Body of pancreas (tissue), 4 donors: Measurements from ENCODE around the gene POMT2. TPM values are rescaled to one million over a fixed set of nuclear protein-coding genes. Genes with fewer than 3 reads are reported as not detected.
A peak's percentile ranks its signal among the peaks of the same experiment; 100 is the strongest.

Experiments used
- ATAC-seq: fragments of 150-250 bp; one replicate; pipeline ENCODE4 v1.9.1; 2016
- DNase-seq, 4 donors: peaks; one replicate each; pipeline ENCODE4 v3.0.0-alpha.2; 2019
- H3K27ac ChIP-seq, 4 donors: fragments of 200-600 bp; sonication (generic); 1 replicate in 3 of 4; 2 replicates in 1 of 4; pipeline versions ENCODE4 v1.5.1 to v1.6.1; 2016 to 2019; ENCODE audit warnings: mild to moderate bottlenecking in 1 of 4, mixed read lengths in 1 of 4, moderate library complexity in 1 of 4
- H3K27me3 ChIP-seq, 2 donors: fragments of 200-600 bp; sonication (generic); one replicate each; pipeline ENCODE4 v1.6.0; 2016; ENCODE audit warnings: mild to moderate bottlenecking in 1 of 2
- H3K36me3 ChIP-seq, 2 donors: fragments of 200-600 bp; sonication (generic); replicated peaks in 1 of 2; 2 replicates each; pipeline ENCODE4 v1.5.1; 2016; ENCODE audit warnings: low read depth in 2 of 2; ENCODE audit not compliant: insufficient read depth in 1 of 2
- H3K4me1 ChIP-seq: fragments of 200-600 bp; sonication (generic); one replicate; pipeline ENCODE4 v1.6.0; 2016
- H3K4me3 ChIP-seq, 2 donors: fragments of 200-600 bp; sonication (generic); 1 replicate in 1 of 2; 2 replicates in 1 of 2; pipeline ENCODE4 v1.5.1; 2016 to 2019
- H3K9me3 ChIP-seq, 3 donors: fragments of 200-600 bp; sonication (generic); 1 replicate in 2 of 3; 2 replicates in 1 of 3; pipeline ENCODE4 v1.5.1; 2016
- CTCF ChIP-seq, 7 experiments: fragments of 450-650 bp in 4 of 7; fragments of 200-600 bp in 3 of 7; sonication (generic) in 3 of 7; IDR thresholded peaks; one replicate each; pipeline ENCODE4 v1.5.1; 2016 to 2019; ENCODE audit warnings: antibody characterized with exemption in 7 of 7
- POLR2A ChIP-seq, 3 donors: fragments of 450-650 bp; IDR thresholded peaks; one replicate each; pipeline ENCODE4 v1.6.1; 2016; ENCODE audit warnings: antibody characterized with exemption in 3 of 3, mild to moderate bottlenecking in 2 of 3
- WGBS, 2 donors: methylation state at CpG; one replicate each; pipeline ENCODE4 v1.1.5; 2017; 5-methylcytosine and 5-hydroxymethylcytosine counted together
- intact Hi-C: fragments of 100-400 bp; cut with DNase I; formaldehyde crosslinking; loops from one replicate; pipeline ENCODE4 v1.15.1; 2023
- total RNA-seq, 2 donors: library from RNA; depleted of rRNA; stranded (reverse); fragments of >200 nt; gene quantifications; one replicate each; pipeline ENCODE4 v1.1.0, GENCODE V29; 2016

Gene POMT2
- total RNA-seq, 2 donors from 2014 or later: 22.6 to 45.2 TPM

- Histone ChIP-seq H3K27ac (no peak overlapping the region), H3K4me3 (no peak overlapping the region), H3K9me3 (no peaks in the 10 kb centered on the region), H3K27me3 (no peaks in the 10 kb centered on the region), H3K4me1 (peaks cover 6% of the 10 kb centered on the region), H3K36me3 (no peaks in the 10 kb centered on the region)
- WGBS, 2 donors: 100% methylated on average over 1 of the region's 1 CpG; no CpG with 5 or more reads in 1 of the 2 donors
- TF ChIP-seq CTCF (IDR thresholded peaks at IDR 0.05): no peak
- TF ChIP-seq POLR2A (IDR thresholded peaks at IDR 0.05): no peak
- intact Hi-C loops: no loop called here
- DNase-seq (no peak), ATAC-seq (no peak)
Measured at GRCh38 chr14:77327111-77327510, 6.4 kb upstream of the POMT2 start.

GRCh38 chr14:77325746-77326094 is 5.0 kb upstream of the POMT2 start:
- no peak for TF ChIP-seq POLR2A (IDR thresholded peaks at IDR 0.05)
- no peak for TF ChIP-seq CTCF (IDR thresholded peaks at IDR 0.05)
- no peak for ATAC-seq
- no peaks in the 10 kb centered on the region for H3K27me3 ChIP-seq
- no peaks in the 10 kb centered on the region for H3K9me3 ChIP-seq
- peaks cover 8% of the 10 kb centered on the region for H3K4me1 ChIP-seq
- intact Hi-C loops: no loop called here
- DNase-seq: no peak
- H3K27ac ChIP-seq: no peak overlapping the region
- WGBS, 2 donors: 88 to 100% methylated on average over 2 to 3 of the region's 3 CpGs
- no peak overlapping the region for H3K4me3 ChIP-seq
- no peaks in the 10 kb centered on the region for H3K36me3 ChIP-seq

- H3K4me3 ChIP-seq: no peak overlapping the region
- TF ChIP-seq CTCF (IDR thresholded peaks at IDR 0.05) (no peak), POLR2A (IDR thresholded peaks at IDR 0.05) (no peak)
- H3K4me1 ChIP-seq: peaks cover 8% of the 10 kb centered on the region
- peak overlapping the region in 1 of 4 donors; percentile 1 for H3K27ac ChIP-seq
- DNase-seq (peak in 2 of 4 donors; percentile 41 to 43), ATAC-seq (no peak)
- intact Hi-C loops: no loop called here
- WGBS, 2 donors: 82 to 87% methylated on average over 11 of the region's 11 CpGs
- no peaks in the 10 kb centered on the region for H3K27me3 ChIP-seq
- no peaks in the 10 kb centered on the region for H3K36me3 ChIP-seq
- no peaks in the 10 kb centered on the region for H3K9me3 ChIP-seq
Measured at GRCh38 chr14:77324816-77325745, 4.4 kb upstream of the POMT2 start.

- 87 to 88% methylated on average over 3 of the region's 3 CpGs for WGBS, 2 donors
- Histone ChIP-seq H3K9me3 (no peaks in the 10 kb centered on the region), H3K36me3 (no peaks in the 10 kb centered on the region), H3K27ac (peak overlapping the region in 1 of 4 donors; percentile 1), H3K4me3 (no peak overlapping the region), H3K27me3 (no peaks in the 10 kb centered on the region), H3K4me1 (peaks cover 16% of the 10 kb centered on the region)
- no peak for ATAC-seq
- intact Hi-C loops: no loop called here
- no peak for TF ChIP-seq POLR2A (IDR thresholded peaks at IDR 0.05)
- TF ChIP-seq CTCF (IDR thresholded peaks at IDR 0.05): no peak
- DNase-seq: no peak
Measured at GRCh38 chr14:77324289-77324688, 3.6 kb upstream of the POMT2 start.

GRCh38 chr14:77323571-77323970 is 2.9 kb upstream of the POMT2 start:
- 78 to 80% methylated on average over 4 of the region's 4 CpGs for WGBS, 2 donors

More at GRCh38 chr14:77323571-77323970, 2.9 kb upstream of the POMT2 start:
- H3K27me3 ChIP-seq: no peaks in the 10 kb centered on the region
- TF ChIP-seq CTCF (IDR thresholded peaks at IDR 0.05) (no peak), POLR2A (IDR thresholded peaks at IDR 0.05) (no peak)
- H3K4me1 ChIP-seq: peaks cover 19% of the 10 kb centered on the region
- H3K27ac ChIP-seq: no peak overlapping the region
- no peak for DNase-seq
- H3K36me3 ChIP-seq: no peaks in the 10 kb centered on the region
- no peaks in the 10 kb centered on the region for H3K9me3 ChIP-seq
- intact Hi-C loops: no loop called here
- ATAC-seq: no peak
- no peak overlapping the region for H3K4me3 ChIP-seq
